Stimulated activated CD8-positive, alpha-beta memory T cell treated with anti-CD3 and anti-CD28 coated beads, Interleukin-15, amount 100 ng/mL, for 24 hours (primary cell): Measurements from ENCODE around the gene GRIN2A.

ENCODE experiments used
- DNase-seq: peaks from one replicate; pipeline ENCODE4 v3.0.0-alpha.2; 2020; ENCODE audit warnings: low read depth

Gene GRIN2A

GRCh38 chr16:10181196-10182162 lies 749 bp downstream of the GRIN2A start:
- peak; percentile 13 for DNase-seq

GRCh38 chr16:10180771-10181163 lies 1.5 kb downstream of the GRIN2A start:
- peak; percentile 13 for DNase-seq

DNA sequence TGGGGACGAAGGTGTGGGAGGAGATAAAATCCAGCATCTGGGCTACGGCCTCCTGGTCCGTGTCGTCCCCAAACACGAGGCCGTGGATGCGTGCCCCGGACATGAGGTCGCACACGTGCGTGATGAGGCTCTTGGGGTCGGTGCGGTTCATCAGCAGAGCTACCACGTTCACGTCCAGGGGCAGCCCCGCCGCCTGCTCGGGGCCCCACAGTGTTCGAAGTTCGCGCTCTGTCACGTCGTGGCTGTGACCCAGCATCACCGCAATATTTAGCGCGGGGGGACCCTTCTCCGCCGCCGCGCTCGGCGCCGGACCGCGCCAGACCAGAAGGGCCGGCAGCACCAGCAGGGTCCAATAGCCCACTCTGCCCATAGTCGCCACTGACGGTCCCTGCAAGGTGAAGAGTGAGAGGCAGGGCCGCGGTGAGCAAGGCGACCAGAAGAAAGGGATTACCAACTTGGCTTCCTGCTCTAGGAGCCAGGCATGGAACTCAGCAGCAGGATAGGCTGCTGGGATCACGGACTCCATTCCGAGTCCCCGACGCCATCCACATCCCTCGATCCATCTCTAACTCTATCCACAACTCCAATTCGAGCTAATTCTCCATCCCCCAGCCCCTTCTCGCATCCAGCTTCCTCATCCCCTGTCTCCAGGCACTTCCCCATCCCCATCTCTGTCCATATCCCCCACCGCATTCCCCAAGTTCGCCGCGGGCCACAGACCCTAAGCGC lies 2.0 kb downstream of the GRIN2A start:
- no peak for DNase-seq

DNA sequence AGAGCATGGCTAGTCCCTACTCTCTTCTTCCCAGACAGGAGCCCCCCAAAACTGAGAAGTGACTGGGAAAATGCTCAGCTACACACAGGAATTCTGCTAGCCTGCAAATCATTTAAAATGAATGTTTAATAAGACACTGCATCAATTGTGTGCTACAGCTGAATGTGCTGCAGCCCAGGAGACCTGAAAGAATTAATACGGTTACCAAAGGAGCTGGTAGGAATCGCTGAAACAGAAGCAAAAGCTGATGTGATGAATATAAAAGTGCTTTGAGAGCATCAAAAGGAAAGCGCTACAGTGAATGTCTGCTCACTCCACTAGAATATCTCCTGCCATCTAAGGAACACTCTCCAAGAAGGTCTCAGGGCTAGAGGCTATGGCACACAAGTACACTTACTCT lies 3.7 kb downstream of the GRIN2A start:
- DNase-seq: no peak

DNA sequence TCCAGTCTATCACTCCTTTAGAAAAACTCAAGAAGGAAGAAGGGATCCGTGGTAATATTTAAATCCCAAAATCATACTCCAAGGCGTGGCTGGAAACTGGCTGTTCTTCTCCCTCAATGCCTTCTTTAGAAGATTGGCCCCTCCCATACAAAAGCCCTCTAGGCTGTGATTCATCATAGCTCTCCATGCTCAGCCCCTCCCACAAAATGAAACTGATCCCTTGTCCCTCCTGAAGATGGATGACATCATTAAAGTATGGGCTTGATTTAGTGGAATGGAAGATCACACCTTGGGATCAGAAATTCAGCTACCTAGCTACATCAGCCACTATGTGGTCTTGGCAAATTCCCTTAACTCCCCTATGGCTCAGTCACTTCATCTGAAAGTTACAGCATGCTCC lies 4.1 kb downstream of the GRIN2A start:
- DNase-seq: no peak

GRCh38 chr16:10172848-10173655 lies 9.2 kb downstream of the GRIN2A start:
- DNase-seq: no peak

DNA sequence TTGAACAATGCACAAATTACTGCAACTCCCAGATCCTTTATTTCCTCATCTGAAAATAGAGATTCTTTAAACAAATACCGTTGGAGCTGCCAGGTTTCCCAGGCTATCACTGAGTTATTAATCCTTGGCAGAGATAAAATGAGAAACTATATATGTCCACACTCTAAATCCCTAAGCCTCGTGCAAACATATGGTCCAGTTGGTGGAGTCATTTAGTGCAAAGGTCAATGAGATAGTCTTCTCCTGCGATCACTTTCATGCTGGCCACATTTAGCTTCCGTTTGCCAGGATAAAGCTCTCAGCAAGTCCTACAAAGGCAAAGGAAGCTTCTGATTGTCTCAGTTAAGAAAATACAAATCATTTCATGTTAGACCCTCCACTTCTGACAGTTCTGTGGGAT lies 11.0 kb downstream of the GRIN2A start:
- DNase-seq: no peak

- DNase-seq: no peak
These were observed 12.3 kb downstream of the GRIN2A start for GRCh38 chr16:10169904-10170410.

DNA sequence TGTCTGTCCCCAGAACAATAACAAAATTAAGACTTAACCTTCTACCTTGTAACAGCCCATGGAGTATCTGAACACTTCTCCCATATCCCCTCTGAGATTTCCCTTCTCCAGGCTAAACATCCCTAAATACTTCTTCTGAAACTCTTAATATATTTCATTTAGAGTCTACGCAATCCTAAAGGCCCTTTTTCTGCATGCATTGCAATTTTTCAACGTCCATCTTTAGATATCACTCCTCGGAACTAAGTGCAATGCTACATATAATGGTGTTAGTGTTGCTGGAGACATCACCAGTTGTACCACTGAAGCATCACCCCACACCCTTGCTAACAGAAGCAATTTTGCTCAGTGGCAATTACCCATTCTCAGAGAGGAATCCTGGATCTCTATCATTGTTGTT lies 13.2 kb downstream of the GRIN2A start:
- DNase-seq: no peak

- DNase-seq: no peak
These were observed 14.0 kb downstream of the GRIN2A start for GRCh38 chr16:10168258-10168657.

- DNase-seq: no peak
These were observed 16.6 kb downstream of the GRIN2A start for GRCh38 chr16:10165643-10166042.

DNA sequence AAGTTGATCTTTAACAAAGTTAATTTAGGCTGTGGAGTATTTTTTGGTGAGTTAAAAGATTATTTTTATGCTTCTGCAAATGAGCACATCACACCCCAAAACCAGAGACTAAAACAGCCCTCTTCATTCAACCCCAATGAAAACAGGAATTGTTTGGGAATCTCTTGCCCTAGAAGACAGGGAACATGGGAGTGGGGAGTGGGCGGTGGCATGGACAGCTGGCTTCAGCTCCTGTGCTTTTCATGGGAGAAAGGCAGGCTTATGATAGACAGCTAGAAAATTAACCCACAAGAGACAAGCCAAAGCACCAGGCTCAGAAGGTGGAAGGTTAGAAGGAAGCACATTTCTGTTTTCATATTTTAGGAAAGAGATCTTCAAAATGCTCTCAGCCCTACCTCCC lies 19.2 kb downstream of the GRIN2A start:
- DNase-seq: no peak

DNA sequence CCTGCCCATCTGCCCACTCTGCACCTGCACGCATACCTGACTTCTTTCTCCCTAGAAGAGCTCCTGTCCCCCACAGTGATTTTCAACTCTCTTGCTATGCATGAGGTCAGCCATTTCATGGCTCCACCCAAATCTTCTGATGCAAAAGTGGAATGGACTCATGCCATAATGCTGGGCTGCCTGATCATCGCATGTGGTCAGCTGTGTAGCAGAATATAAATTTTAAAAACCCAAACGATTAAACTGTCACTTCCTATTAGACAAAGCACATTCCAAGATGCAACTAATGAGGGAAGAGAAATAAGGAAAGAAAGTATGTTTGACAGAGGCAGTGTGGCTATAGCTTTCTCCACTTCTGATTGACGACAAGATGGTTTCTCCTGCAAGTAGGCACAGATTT lies 26.1 kb downstream of the GRIN2A start:
- no peak for DNase-seq

- no peak for DNase-seq
These were observed 27.8 kb downstream of the GRIN2A start for GRCh38 chr16:10154389-10154788.

DNA sequence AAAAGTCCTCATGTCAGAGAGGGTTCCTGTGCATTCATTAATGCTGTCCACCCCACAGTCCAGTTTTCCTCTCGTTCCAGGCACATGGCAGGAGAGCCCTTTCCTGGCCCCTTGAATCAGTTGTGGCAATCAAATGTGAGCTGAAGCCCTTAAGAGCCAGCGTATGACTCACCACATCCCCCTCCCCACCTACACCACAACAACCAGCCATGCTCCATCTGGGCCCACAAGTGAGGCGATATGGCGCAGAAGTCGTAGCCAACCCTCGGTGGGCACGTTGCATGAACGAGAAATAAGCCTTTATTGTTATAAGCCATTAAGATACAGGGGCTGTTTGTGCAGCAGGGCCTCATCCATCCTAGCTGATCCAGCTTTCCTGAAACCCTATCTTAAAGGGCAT lies 28.2 kb downstream of the GRIN2A start:
- DNase-seq: no peak

- DNase-seq: no peak
These were observed 30.5 kb downstream of the GRIN2A start for GRCh38 chr16:10151718-10152117.

- no peak for DNase-seq
These were observed 31.3 kb downstream of the GRIN2A start for GRCh38 chr16:10150906-10151305.

- no peak for DNase-seq
These were observed 36.6 kb downstream of the GRIN2A start for GRCh38 chr16:10145542-10146035.

GRCh38 chr16:10141671-10142070 lies 40.6 kb downstream of the GRIN2A start:
- DNase-seq: no peak

DNA sequence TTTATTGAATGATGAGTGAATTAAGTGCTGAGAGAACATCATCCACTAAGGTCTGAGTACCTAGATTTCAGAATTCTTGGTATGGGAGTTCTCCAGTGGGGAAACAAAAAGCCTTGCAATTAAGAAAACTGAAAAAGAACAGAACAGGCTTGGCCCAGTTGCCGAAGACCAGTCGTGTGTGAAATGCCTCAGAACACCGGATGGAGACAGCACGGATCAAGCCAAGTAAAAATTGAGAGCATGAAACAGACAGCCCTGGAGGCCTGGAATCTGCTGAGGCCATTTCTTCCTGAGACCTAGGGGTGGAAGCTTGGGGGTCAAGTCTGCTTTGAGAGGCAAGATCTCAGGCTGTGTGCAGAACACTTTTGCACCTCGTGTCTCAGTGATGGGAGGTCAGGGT lies 43.3 kb downstream of the GRIN2A start:
- no peak for DNase-seq

DNA sequence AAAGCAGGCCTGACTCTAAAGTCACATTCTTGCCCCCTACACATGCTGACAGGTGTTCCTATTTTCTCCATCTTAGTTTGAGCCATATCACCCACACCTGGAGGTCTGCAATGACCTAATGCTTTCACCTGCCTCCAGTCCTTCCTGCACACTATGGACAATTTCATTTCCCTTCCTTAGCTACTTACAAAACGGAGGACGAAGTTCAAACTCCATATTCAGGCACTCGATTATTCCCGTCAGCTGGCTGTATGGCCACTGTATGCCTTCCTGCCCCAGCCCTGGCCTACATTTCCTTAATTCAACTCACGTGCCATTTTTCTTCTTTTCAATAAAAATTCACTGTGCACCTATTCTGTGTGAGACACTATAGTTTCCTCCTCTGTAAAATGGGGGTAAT lies 44.9 kb downstream of the GRIN2A start:
- no peak for DNase-seq

- DNase-seq: no peak
These were observed 45.3 kb downstream of the GRIN2A start for GRCh38 chr16:10136916-10137315.
